Jurkat, Clone E6-1 (cell line): ENCODE results near the gene SALL4.
"Not testable (repeated sequence)": the region's sequence is repeated elsewhere in the genome, so short reads cannot be mapped to it uniquely, and the experiment has no call there.

ENCODE experiments used
- DNase-seq: peaks from one replicate; pipeline ENCODE4 v3.0.0-alpha.2; 2011; ENCODE audit warnings: low read depth, low spot score
- H3K4me3 ChIP-seq: 2 replicates; pipeline ENCODE4 v1.5.1; 2011; ENCODE audit warnings: mild to moderate bottlenecking, low read length, control low read depth, moderate library complexity

SALL4 gene

DNA sequence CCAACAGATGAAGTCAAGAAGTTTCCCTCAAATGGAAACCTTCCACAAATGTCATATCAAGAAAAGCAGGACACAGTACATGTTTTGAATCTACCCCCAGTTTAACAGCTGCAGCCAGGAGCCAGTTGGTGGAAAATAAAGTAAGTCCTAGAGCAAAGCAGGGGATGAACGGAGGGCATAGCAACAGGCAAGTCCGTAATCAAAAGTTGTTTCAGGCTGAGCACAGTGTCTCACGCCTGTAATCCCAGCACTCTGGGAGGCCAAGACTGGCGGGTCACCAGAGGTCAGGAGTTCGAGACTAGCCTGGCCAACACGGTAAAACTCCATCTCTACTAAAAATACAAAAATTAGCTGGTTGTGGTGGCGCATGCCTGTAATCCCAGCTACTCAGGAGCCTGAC, 2.4 kb upstream of the SALL4 start:
- DNase-seq, result no peak
- H3K4me3 ChIP-seq, result no peak overlapping the region

DNA sequence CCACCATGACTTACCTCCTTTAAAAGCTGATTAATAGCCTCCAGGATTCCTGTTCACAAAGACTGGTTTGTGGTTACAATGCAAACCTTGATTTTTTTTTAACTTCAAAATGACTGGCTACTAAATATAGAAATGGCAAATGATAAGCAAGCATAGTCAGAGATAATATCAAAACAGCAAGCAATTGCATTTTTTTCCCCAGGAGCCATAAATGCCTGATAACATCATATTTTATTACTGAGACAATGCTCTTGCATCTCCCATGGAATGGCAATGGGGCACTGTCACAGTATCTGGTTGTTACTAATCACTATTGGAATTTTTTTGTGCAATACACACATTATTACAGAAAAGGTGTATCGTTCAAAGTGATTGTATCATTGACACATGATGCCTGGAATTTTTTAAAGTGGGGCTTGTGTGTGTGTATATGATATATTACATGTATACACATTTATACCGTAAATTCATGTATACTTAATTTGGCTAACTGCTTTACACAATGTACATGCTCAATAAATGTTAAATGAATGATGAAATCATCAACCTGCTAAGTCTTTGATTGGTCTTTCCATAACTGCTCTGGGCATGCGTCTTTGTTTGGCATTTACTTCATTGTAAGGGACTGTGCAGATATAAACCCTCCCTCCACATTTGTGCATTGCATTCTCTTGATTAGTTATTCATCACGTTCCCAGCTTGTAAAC, 980 bp upstream of the SALL4 start:
- DNase-seq, result no peak
- H3K4me3 ChIP-seq, result no peak overlapping the region

DNA sequence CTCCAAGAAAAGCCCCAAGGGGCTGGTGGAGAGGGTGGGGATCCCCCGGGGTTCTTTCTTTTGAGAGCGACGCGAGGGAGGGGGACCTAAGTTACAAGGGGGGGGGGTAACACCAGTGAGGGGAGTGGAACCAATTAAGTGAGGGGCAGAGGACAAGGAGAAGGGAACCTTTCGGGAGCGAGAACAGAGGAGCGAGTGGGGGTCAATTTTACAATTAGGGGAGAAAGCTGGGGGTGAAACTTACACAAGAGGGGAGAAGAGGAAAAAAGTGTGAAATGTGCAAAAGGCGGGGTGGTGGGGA, 548 bp downstream of the SALL4 start:
- no peak for DNase-seq
- H3K4me3 ChIP-seq, result no peak overlapping the region

DNA sequence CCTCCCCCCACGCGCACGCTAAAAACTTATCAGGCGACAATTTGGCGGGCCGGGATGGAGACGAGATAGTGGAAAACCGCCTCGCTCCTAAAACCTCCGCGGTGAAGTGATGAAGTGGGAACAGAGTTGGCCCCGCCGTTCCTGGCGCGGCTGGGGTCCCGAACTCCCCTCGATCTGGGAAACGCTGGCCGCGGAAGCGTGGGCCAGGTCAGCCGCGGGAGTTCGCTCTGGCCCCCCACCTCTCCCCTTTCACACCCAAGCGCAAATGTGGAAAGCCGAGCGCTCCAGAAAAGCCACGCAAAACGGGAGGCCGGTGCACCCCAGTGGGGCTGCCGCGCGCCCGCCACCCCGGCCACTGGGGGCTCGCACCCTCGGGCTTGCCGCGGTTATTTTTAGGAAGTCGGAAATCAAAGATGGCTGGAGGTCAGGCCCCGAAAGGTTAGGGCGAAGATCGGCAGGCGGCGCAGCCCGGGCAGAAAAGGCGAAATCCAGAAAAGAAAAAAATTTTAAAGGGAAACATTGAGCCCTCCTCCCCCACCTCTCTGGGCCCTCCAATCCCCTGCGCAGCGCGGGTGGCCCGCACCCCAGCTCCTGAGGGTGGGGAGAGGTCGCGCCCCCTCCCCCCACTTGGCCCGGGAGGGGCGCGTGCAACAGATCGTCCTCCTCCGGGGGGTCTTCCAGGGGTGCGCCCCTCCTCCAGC, 1.0 kb downstream of the SALL4 start:
- DNase-seq, result no peak
- no peak overlapping the region for H3K4me3 ChIP-seq

DNA sequence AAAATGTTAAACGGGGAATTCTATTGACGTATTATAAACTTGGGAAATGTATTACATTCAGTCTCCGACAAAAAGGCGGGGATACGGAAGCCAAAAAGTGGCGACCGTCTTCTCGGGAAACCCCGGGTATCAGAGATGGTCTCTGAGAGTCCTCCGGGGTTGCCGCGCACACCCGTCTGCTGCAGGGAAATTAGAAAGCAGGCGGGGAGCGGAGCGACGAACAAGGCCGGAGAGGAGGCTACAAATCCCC, 1.5 kb downstream of the SALL4 start:
- DNase-seq, result no peak

DNA sequence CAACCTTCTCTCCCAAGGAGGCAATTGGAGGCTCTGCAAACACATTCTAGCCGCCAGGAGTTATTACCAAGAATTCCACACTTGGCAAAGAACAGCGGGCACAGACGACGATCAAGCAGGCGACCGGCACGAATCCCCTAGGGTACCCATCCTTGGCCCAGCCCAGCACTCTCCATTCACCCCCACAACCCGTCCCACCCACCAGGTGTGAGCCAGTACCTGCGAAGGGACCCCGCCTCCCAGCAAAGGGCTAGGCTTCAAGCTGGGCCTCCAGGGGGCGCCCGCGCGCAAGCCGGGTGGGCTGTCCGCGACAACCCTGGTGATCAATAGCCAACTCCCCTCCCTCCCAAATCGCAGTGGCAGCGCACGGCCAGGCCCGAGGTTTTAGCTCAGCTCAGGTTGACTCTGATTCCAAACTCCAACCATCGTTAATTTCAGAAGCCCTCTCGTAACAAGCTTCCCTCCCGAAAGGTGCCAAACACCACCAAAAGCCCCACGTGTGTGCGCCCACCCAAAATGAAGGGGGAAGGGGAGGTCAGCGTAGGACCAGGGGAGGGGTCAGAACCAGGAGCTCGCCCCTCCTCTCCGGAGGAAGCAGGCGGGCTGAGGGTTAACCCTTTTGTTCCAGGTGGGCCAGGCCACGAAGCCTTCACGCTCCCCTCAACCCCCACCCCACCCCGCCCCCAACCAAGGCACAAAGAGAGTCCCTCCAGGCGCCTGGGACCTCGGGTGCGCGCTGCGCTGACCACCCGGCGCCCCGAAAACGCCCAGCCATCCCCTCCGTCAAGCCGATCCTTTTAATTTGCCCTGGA, 2.1 kb downstream of the SALL4 start:
- H3K4me3 ChIP-seq, result no peak overlapping the region
- DNase-seq, result no peak

More for the DNA sequence above, 1.5 kb downstream of the SALL4 start:
- H3K4me3 ChIP-seq, result no peak overlapping the region

DNA sequence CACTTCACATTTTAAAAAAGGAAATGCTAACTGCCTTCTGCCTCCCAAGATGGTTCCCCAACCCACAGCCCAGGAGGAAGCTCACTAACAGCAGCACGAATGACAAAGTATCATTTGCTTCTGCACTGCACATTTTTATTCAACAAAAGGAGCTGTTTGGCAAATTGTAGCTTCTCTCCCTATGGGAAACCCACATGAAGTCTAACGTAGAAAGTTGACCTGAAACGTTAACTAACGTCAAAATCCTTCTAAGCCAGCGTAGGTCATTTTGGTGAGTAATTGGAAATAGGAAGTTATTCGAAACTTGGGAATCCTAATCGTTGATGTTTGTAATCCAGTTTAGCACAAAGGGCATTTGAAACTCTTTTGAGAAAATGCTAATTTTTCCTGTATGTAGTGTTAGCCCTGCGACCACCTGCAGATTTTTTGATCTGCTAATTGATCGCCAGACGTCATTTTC, 2.9 kb downstream of the SALL4 start:
- no peak overlapping the region for H3K4me3 ChIP-seq
- no peak for DNase-seq

DNA sequence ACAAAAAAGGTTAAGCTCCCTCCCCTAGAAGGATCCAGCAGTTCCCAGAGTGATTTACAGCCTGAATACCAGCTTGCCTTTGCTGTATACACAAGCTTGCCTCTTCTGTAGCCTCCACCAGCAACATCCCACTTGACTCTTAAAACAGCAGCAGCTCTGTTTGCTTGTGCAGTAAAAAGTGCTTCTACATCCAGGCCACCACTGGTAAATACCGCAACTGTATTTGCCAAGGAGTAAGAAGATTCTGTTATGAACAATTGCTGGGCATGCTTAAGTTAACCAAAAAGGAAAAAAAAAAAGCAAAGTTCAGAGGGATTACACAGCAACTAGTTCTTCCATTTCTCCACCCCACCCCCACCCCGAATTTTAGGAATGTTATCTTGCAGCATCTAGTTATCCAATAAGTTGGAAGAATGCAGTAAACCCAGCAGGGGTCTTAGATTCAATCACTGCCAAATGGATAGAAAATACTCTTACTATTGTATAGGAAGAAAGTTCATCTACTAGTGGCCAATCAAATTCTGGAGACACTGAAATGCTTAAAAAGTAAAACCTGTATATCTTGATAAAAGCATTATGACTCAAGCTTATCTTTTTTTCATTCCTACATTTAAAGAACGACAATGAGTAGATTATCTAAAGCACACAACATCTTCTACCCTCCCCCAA, 4.8 kb downstream of the SALL4 start:
- no peak for DNase-seq
- no peak overlapping the region for H3K4me3 ChIP-seq

DNA sequence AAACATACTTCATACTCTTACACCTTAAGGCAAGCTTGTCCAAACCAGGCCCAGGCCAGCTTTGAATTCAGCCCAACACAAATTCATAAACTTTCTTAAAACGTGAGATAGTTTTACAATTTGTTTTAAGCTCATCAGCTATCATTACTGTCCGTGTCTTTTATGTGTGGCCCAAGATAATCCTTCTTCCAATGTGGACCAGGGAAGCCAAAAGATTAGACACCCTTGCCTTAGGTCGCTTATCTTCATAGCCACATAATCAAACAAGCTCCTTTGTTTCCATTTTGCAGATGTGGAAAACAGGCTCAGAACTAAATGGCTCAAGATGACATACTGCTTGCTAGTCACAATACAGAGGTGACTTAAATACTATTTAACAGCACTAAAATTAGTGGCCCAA, 6.0 kb downstream of the SALL4 start:
- no peak overlapping the region for H3K4me3 ChIP-seq
- no peak for DNase-seq

DNA sequence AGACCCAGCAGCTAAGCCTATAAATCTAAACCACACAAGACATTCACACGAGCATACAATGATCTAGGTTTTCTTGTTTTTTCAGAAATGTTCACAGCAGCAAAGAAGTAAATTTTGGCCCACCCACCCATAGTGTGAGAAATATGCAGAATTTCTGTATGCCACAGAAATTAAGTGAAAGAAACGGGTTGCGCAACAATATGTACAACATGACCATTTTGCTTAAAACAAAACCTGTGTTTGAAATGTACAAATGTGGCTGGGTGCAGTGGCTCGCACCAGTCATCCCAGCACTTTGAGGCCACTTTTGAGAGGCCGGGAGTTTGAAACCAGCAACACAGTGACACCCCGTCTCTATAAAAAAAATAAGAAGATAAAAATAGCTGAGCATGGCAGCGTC, 9.4 kb downstream of the SALL4 start:
- H3K4me3 ChIP-seq, result no peak overlapping the region
- no peak for DNase-seq

DNA sequence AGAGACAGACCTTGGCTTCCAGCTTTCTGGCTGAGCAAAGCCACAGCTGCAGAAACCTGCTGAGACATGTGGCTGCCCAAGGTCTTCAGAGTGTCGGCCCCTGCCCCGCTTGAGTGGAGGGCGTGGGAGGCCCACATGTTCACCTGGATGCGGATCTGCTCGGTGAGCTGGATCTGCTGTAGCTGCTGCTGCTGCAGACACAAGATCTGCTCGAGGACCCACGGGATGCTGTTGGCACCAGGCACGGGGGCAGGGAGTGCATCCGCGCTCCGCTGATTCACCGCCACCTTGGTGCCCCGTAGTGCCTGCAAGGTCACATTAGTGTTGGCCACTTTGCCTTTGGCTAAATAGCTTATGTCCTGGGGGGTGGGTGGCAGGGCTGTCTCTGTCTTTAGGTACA, 10.7 kb downstream of the SALL4 start:
- H3K4me3 ChIP-seq, result no peak overlapping the region

DNA sequence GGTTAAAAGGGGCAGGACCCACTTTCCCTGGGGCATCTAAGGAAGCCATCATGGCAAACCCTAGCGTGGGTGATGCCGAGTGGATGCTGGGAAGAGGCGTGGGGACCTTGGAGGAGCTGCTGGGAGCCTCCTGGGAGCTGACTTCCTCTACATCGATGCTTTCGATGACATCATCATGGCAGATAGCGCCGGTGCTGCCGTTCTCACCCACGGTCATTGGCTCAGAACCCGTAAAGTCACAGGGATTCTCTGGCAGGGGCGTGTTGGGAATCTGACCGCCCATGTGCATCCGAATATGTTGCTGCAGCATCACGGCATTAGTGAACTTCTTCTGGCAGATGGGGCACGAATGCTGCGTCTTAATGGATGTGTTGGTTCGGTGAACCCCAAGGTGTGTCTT, 12.1 kb downstream of the SALL4 start:
- no peak overlapping the region for H3K4me3 ChIP-seq
- no peak for DNase-seq

More for the DNA sequence above, 10.7 kb downstream of the SALL4 start:
- no peak for DNase-seq

DNA sequence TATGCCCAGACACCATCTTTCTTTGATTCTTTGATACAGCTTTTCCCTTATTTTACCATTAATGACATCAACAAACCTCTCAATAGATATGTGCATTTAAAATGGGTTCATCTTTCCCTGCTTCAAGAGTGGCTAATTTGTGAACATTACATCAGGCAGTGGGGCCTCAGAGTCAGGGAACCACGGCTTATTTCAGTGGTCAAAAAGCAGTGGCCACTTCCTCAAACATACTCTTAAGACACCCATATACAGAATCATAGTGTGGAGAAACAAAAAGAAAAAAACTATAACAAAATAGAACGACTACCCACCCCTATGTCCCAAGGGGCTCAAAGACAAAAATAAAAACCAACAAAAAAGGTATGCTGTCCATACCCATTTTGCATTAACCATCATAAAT, 12.9 kb downstream of the SALL4 start:
- H3K4me3 ChIP-seq, result no peak overlapping the region
- no peak for DNase-seq

DNA sequence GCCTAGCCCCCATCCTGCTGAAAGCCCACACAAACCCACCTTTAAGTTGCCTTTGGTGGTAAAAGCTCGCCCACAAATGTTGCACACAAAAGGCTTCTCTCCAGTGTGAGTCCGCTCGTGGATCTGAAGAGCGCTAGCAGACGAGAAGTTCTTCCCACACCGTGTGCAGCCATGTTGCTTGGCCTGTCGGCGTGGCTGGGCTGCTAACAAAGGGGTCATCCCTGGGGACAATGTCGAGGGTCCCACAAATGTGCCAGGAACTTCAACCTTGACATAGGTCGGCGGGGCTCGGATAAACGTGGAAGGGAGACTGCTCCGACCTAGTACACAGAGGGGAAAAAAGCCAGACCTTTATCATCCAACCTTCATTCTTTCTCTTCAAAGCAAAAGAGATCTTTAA, 13.5 kb downstream of the SALL4 start:
- H3K4me3 ChIP-seq, result no peak overlapping the region
- DNase-seq, result no peak

DNA sequence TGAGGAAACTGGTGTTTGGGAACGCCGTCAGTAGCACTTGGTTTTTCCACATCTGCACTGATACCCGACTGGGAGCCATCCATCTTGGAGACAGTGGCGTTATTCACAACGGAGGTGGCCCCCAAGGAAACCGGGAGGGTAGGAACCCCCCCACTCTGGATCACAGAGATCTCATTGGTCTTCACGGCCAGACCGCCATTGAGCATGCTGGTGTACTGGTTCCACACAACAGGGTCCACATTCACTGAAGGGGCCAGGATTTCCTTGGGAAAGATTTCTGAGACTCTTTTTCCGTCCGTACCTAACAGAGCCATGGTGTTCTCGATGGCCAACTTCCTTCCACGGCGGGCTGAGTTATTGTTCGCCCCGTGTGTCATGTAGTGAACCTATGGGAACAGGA, 18.0 kb downstream of the SALL4 start:
- no peak for DNase-seq

DNA sequence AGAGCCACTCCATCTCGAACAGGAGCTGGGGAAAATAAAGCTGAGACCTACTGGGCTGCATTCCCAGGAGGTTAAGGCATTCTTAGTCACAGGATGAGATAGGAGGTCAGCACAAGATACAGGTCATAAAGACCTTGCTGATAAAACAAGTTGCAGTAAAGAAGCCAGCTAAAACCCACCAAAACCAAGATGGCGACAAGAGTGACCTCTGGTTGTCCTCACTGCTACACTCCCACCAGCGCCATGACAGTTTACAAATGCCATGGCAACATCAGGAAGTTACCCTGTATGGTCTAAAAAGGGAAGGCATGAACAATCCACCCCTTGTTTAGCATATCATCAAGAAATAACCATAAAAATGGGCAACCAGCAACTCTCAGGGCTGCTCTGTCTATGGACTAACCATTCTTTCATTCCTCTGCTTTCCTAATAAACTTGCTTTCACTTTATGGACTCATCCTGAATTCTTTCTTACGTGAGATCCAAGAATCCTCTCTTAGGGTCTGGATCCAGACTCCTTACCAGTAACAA, 24.0 kb downstream of the SALL4 start:
- DNase-seq, H3K4me3 ChIP-seq: not testable (repeated sequence)

More for the DNA sequence above, 18.0 kb downstream of the SALL4 start:
- H3K4me3 ChIP-seq, result no peak overlapping the region

DNA sequence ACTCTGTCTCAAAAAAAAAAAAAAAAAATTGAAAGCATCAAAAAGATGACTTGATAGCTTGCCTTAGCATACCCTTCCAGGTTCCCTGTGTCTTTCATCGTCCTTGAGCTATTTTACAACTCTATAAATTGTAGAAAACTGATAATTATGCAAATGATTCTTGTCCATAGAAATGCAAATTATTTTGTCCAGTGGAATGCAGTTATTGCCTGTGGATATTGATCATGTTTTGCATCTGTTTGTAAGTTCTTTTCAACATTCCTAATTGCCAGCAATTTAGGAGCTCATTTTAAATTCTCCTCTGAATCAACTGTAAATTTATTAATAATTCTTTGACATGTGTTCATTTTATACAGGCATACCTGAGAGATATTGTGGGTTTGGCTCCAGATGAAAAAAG, 27.1 kb downstream of the SALL4 start:
- no peak overlapping the region for H3K4me3 ChIP-seq
- no peak for DNase-seq

DNA sequence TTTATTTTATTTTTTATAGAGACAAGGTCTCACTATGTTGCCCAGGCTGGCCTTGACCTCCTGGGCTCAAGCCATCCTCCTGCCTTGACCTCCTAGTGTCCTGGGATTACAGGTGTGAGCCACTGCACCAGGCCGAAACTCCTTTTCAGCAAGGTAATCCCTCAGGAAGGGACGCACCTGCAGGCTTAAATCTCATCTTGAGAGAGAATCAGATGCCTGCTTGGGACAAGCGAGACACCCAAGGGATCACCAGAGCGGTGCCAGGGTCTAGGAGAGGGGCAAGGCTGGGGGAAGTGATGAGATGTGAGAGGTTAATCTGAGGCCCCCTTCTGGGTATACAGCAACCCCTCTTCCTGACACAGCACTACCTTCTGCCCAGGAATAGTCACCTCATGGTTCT, 30.1 kb downstream of the SALL4 start:
- DNase-seq, result no peak
- H3K4me3 ChIP-seq, result no peak overlapping the region

DNA sequence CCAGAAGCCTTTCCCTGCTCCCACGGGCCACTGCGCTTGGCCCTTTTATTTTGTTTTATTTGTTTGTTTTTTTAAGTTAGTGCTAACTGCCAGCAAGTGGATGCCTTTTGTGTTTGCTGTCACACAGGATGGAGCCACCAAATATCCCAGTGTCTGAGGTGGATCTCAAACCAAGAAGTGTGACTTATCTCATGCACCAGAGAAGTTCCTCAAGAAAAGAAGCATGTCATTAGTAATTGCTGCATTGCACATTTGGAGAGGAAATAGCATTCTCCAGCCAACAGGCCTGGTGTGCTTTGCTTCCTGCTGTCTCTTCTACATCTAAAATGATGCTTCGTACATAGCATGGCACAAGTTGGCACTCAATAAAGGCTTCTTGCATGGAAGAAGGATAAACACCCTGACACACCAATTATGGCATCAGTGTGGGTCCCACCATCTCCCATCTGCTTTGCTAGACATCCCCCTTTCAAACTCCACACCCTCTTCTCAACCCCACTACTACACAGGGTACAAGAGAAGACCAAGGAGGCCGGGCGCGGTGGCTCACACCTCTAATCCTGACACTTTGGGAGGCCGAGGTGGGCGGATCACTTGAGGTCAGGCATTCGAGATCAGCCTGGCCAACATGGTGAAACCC, 32.2 kb downstream of the SALL4 start:
- DNase-seq, result no peak
- no peak overlapping the region for H3K4me3 ChIP-seq
